ENCODE measurements around the gene OSM.

DNA sequence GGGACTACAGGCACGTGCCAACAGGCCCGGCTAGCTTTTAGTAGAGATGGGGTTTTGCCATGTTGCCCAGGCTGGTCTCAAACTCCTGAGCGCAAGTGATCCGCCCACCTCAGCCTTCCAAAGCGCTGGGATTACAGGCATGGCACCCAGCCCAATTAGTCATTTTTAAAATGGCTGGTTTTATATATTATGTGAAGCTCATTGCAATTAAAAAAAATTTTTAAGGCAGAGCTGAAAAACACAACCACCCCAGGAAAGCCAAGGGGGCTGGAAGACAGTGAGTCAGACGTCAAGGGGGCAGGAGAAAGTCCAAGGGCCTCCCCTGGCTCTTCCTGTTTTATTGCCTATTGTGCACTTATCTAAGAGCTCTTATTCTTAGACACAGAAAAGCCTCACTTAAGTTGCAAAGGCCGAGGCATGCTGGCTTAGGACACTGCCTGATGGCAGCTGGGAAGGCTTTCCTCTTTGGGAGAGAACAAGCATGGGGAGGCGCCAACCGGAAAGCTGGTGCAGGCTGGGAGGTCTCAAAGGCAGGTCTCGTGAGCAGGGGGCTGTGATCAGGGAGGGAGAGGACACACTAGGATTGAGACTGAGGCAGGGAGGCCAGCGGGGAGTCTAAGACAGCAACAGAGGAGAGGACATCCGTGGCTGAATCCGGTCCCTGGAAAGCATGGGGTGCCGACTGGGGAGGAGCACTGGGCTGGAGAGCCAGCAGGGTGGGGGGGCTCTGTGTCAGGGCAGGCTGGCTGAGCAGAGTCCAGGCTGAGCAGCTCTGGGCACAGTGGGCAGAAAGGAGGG lies 11.1 kb upstream of the OSM start:
- no peak for TF ChIP-seq CTCF (IDR thresholded peaks at IDR 0.05; ENCODE audit: low read length)
- no peak for TF ChIP-seq EZH2 (IDR thresholded peaks at IDR 0.05; ENCODE audit: borderline replicate concordance, low read length)
